Erythroblast (primary cell): Measurements from ENCODE around the gene KCNIP4.

Source experiments
- GATA1 ChIP-seq: IDR thresholded peaks from 2 replicates; pipeline ENCODE4 v1.6.1; 2011; ENCODE audit warnings: low read depth, mild to moderate bottlenecking, control low read depth, low read length, moderate library complexity
- POLR2A ChIP-seq: IDR thresholded peaks from 2 replicates; pipeline ENCODE4 v1.6.1; 2011; ENCODE audit warnings: mild to moderate bottlenecking, low read length

GRCh38 chr4:21366312-21366711 lies 582.3 kb downstream of the KCNIP4 start:
- TF ChIP-seq POLR2A (no peak), GATA1 (no peak)
